GM21786 (cell line): ENCODE results near the gene ZCCHC10.
"Not testable (repeated sequence)": the region's sequence is repeated elsewhere in the genome, so short reads cannot be mapped to it uniquely, and the experiment has no call there.

Source experiments
- ATAC-seq: cut with Tn5 transposase; IDR thresholded peaks from one replicate; pipeline ENCODE4 v1.9.1; 2021; ENCODE audit not compliant: unreplicated experiment

Gene ZCCHC10

GRCh38 chr5:133041910-133042309 is 15.6 kb upstream of the ZCCHC10 start:
- ATAC-seq, result no peak

GRCh38 chr5:133041157-133041784 is 14.9 kb upstream of the ZCCHC10 start:
- no peak for ATAC-seq

GRCh38 chr5:133036677-133037076 is 10.3 kb upstream of the ZCCHC10 start:
- ATAC-seq, result not testable (repeated sequence)

- no peak for ATAC-seq
These were observed 8.9 kb upstream of the ZCCHC10 start for GRCh38 chr5:133035224-133035623.

- no peak for ATAC-seq
These were observed 7.7 kb upstream of the ZCCHC10 start for GRCh38 chr5:133034064-133034463.

GRCh38 chr5:133032852-133033742 is 6.7 kb upstream of the ZCCHC10 start:
- peak; percentile 58 for ATAC-seq

GRCh38 chr5:133030343-133031005 is 4.1 kb upstream of the ZCCHC10 start:
- ATAC-seq, result no peak

GRCh38 chr5:133029416-133029815 is 3.1 kb upstream of the ZCCHC10 start:
- no peak for ATAC-seq

- no peak for ATAC-seq
These were observed 360 bp upstream of the ZCCHC10 start for GRCh38 chr5:133026664-133027153.

- not testable (repeated sequence) for ATAC-seq
These were observed 6.9 kb downstream of the ZCCHC10 start for GRCh38 chr5:133019471-133019870.

GRCh38 chr5:133017964-133018363 is 8.4 kb downstream of the ZCCHC10 start:
- no peak for ATAC-seq

GRCh38 chr5:133015466-133015865 is 10.9 kb downstream of the ZCCHC10 start:
- no peak for ATAC-seq

- not testable (repeated sequence) for ATAC-seq
These were observed 17.9 kb downstream of the ZCCHC10 start for GRCh38 chr5:133008455-133008854.

GRCh38 chr5:133006653-133007052 is 19.7 kb downstream of the ZCCHC10 start:
- ATAC-seq, result no peak

- ATAC-seq, result no peak
These were observed 27.1 kb downstream of the ZCCHC10 start for GRCh38 chr5:132999246-132999645.

- no peak for ATAC-seq
These were observed 27.8 kb downstream of the ZCCHC10 start for GRCh38 chr5:132998556-132998955.

GRCh38 chr5:132996307-132996706 is 30.0 kb downstream of the ZCCHC10 start:
- ATAC-seq, result no peak

GRCh38 chr5:132987531-132988408 is 38.6 kb downstream of the ZCCHC10 start:
- ATAC-seq, result no peak

- not testable (repeated sequence) for ATAC-seq
These were observed 43.4 kb downstream of the ZCCHC10 start for GRCh38 chr5:132982971-132983370.

GRCh38 chr5:132981288-132981687 is 45.1 kb downstream of the ZCCHC10 start:
- ATAC-seq, result no peak

GRCh38 chr5:132979976-132980375 is 46.4 kb downstream of the ZCCHC10 start:
- ATAC-seq, result no peak
